Gastrocnemius medialis (tissue), 4 donors: ENCODE results near the gene SPC24. TPM values are rescaled to one million over a fixed set of nuclear protein-coding genes. Genes with fewer than 3 reads are reported as not detected.

Source experiments
- ATAC-seq, 2 donors: fragments of 150-250 bp; one replicate each; pipeline ENCODE4 v1.9.1; 2016
- DNase-seq, 2 donors: peaks; one replicate each; pipeline ENCODE4 v3.0.0-alpha.2; 2019
- H3K27ac ChIP-seq, 4 donors: fragments of 200-600 bp; sonication (generic); 1 replicate in 1 of 4; 2 replicates in 3 of 4; pipeline ENCODE4 v1.5.1; 2016 to 2018; ENCODE audit warnings: mild to moderate bottlenecking in 2 of 4, moderate library complexity in 1 of 4
- H3K27me3 ChIP-seq, 3 donors: fragments of 200-600 bp; sonication (generic) in 2 of 3; 1 replicate in 1 of 3; 2 replicates in 2 of 3; pipeline versions ENCODE4 v1.5.1 to v1.6.0; 2016 to 2019; ENCODE audit warnings: mild to moderate bottlenecking in 1 of 3, moderate library complexity in 1 of 3
- H3K36me3 ChIP-seq, 2 donors: fragments of 200-600 bp; sonication (generic) in 1 of 2; one replicate each; pipeline ENCODE4 v1.5.1; 2017 to 2018
- H3K4me1 ChIP-seq, 2 donors: fragments of 200-600 bp; sonication (generic) in 1 of 2; one replicate each; pipeline ENCODE4 v1.5.1; 2016 to 2017; ENCODE audit warnings: mild to moderate bottlenecking in 2 of 2
- H3K4me3 ChIP-seq, 4 donors: fragments of 200-600 bp; sonication (generic) in 3 of 4; 1 replicate in 1 of 4; 2 replicates in 3 of 4; pipeline ENCODE4 v1.5.1; 2016 to 2019; ENCODE audit warnings: mild to moderate bottlenecking in 2 of 4
- H3K9me3 ChIP-seq, 3 donors: fragments of 200-600 bp; sonication (generic) in 2 of 3; 1 replicate in 1 of 3; 2 replicates in 2 of 3; pipeline ENCODE4 v1.5.1; 2016 to 2019
- CTCF ChIP-seq, 5 experiments: fragments of 450-650 bp in 3 of 5; fragments of 200-600 bp in 2 of 5; sonication (generic) in 2 of 5; IDR thresholded peaks in 4 of 5; conservative IDR thresholded peaks in 1 of 5; 1 replicate in 4 of 5; 2 replicates in 1 of 5; pipeline ENCODE4 v1.5.1; 2016 to 2019; ENCODE audit warnings: antibody characterized with exemption in 5 of 5, mild to moderate bottlenecking in 3 of 5, moderate library complexity in 3 of 5
- POLR2A ChIP-seq, 2 donors: fragments of 450-650 bp; IDR thresholded peaks; one replicate each; pipeline ENCODE4 v1.6.1; 2017; ENCODE audit warnings: antibody characterized with exemption in 2 of 2, mild to moderate bottlenecking in 2 of 2, moderate library complexity in 2 of 2
- in situ Hi-C, 4 donors: fragments of 200-750 bp; cut with MboI; loops; one replicate each; pipeline versions ENCODE4 v1.15.0 to v1.8.0; 2017; ENCODE audit warnings: low sequenced_read_pairs in 4 of 4
- intact Hi-C: fragments of 100-400 bp; cut with DNase I; formaldehyde crosslinking; loops from one replicate; pipeline ENCODE4 v1.15.1; 2023; ENCODE audit warnings: low total_unique reads
- total RNA-seq, 4 donors: library from RNA; depleted of rRNA; stranded (reverse); fragments of >200 nt; gene quantifications; one replicate each; pipeline versions ENCODE4 v1.1.0 to v1.2.3, GENCODE V29; 2016

The SPC24 gene
- total RNA-seq, 4 donors from 2014 or later, result 0.55 to 1.6 TPM; not detected in 2

DNA sequence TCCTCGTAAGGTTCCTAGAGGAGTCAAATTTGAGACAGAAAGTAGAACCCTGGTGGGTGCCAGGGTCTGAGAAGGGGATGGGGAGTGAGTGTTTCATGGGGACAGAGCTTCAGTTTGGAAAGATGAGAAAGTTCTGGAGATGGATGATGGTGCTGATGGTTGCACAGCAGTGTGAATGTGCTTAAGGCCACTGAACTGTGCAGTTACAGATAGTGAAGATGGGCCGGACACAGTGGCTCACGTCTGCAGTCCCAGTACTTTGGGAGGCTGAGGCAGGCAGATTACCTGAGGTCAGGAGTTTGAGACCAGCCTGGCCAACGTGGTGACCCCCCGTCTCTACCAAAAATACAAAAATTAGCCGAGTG is 917 bp downstream of the SPC24 start:
- peaks cover 3 to 28% of the 10 kb centered on the region in 2 donors for H3K4me1 ChIP-seq
- DNase-seq (no peak), ATAC-seq (no peak)
- no peaks in the 10 kb centered on the region for H3K27me3 ChIP-seq
- H3K36me3 ChIP-seq, result no peaks in the 10 kb centered on the region
- intact Hi-C loops (no loop called here), in situ Hi-C loops (no loop called here)
- no peak for TF ChIP-seq POLR2A (IDR thresholded peaks at IDR 0.05)
- TF ChIP-seq CTCF (IDR thresholded peaks at IDR 0.05 in 4 of 5, conservative IDR thresholded peaks at IDR 0.05 in 1 of 5), result no peak
- no peak overlapping the region for H3K4me3 ChIP-seq
- H3K9me3 ChIP-seq, result no peaks in the 10 kb centered on the region
- H3K27ac ChIP-seq, result peak overlapping the region in 1 of 4 donors; percentile 61

DNA sequence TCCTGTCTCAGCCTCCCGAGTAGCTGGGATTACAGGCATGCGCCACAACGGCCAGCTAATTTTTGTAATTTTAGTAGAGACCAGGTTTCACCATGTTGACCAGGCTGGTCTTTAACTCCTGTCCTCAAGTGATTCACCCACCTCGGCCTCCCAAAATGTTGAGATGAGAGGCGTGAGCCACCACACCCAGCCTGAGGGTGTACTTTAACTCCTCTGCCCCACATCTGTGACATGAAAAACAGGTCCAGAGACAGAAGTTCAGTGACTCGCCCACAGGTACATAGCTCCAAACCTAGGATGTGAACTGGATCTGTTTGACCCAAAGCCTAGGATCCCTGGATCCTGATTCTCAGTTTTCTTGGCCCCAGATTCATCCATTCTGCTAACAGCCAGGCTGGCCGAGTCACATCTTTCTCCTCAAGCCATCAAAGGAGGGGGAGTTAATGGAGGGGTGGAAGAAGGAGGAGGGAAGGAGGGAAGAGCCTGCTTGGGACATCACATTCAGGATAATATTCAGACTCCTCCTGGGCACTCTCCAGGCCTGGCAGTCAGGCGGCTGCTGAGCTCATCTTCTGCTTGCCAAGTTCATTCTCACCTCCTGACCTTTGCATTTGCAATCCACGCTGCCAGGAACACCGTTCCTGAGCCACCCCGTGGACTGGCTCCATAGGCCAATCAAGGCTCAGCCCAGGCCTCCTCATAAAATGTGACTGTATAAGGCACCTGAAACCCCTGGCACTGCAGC is 3.1 kb downstream of the SPC24 start:
- in situ Hi-C loops, result no loop called here
- peak; percentile 75 to 79 for ATAC-seq
- Histone ChIP-seq H3K9me3 (no peaks in the 10 kb centered on the region), H3K27me3 (no peaks in the 10 kb centered on the region), H3K27ac (peak overlapping the region; percentile 72 to 84 (median 79)), H3K4me3 (no peak overlapping the region), H3K36me3 (no peaks in the 10 kb centered on the region), H3K4me1 (peaks cover 3 to 15% of the 10 kb centered on the region in 2 donors)
- DNase-seq, result peak; percentile 74 to 92
- intact Hi-C loops, result no loop called here
- no peak for TF ChIP-seq POLR2A (IDR thresholded peaks at IDR 0.05)
- TF ChIP-seq CTCF (IDR thresholded peaks at IDR 0.05 in 4 of 5, conservative IDR thresholded peaks at IDR 0.05 in 1 of 5), result no peak

GRCh38 chr19:11151181-11151580 is 4.4 kb downstream of the SPC24 start:
- DNase-seq (peak in 1 of 2 donors; percentile 31), ATAC-seq (no peak)
- intact Hi-C loops (no loop called here), in situ Hi-C loops (no loop called here)
- no peak overlapping the region for H3K4me3 ChIP-seq
- H3K9me3 ChIP-seq, result no peaks in the 10 kb centered on the region
- peak overlapping the region in 3 of 4 donors; percentile 52 to 84 (median 81) for H3K27ac ChIP-seq
- no peak for TF ChIP-seq POLR2A (IDR thresholded peaks at IDR 0.05)
- TF ChIP-seq CTCF (IDR thresholded peaks at IDR 0.05 in 4 of 5, conservative IDR thresholded peaks at IDR 0.05 in 1 of 5), result no peak
- H3K36me3 ChIP-seq, result no peaks in the 10 kb centered on the region
- H3K27me3 ChIP-seq, result no peaks in the 10 kb centered on the region
- H3K4me1 ChIP-seq, result peaks cover 3 to 12% of the 10 kb centered on the region in 2 donors

GRCh38 chr19:11148001-11148400 is 7.6 kb downstream of the SPC24 start:
- Histone ChIP-seq H3K4me1 (peaks cover 15 to 18% of the 10 kb centered on the region in 2 donors), H3K27ac (no peak overlapping the region), H3K27me3 (no peaks in the 10 kb centered on the region), H3K4me3 (no peak overlapping the region), H3K9me3 (no peaks in the 10 kb centered on the region), H3K36me3 (no peaks in the 10 kb centered on the region)
- intact Hi-C loops (no loop called here), in situ Hi-C loops (no loop called here)
- TF ChIP-seq CTCF (IDR thresholded peaks at IDR 0.05 in 4 of 5, conservative IDR thresholded peaks at IDR 0.05 in 1 of 5) (no peak), POLR2A (IDR thresholded peaks at IDR 0.05) (no peak)
- DNase-seq, result no peak
- ATAC-seq, result no peak
